HG03103 (cell line): ENCODE measurements around the gene TEX53.

Source experiments
- ATAC-seq: cut with Tn5 transposase; IDR thresholded peaks from one replicate; pipeline ENCODE4 v1.9.1; 2021; ENCODE audit warnings: low read depth; ENCODE audit not compliant: unreplicated experiment

The TEX53 gene

GRCh38 chr9:114680259-114681001, 22.8 kb upstream of the TEX53 start:
- ATAC-seq, result no peak

- no peak for ATAC-seq
These were observed 21.2 kb upstream of the TEX53 start for GRCh38 chr9:114678795-114679194.

GRCh38 chr9:114678130-114678529, 20.5 kb upstream of the TEX53 start:
- ATAC-seq, result no peak

- ATAC-seq, result no peak
These were observed 19.8 kb upstream of the TEX53 start for GRCh38 chr9:114677418-114677817.

GRCh38 chr9:114676901-114677300, 19.3 kb upstream of the TEX53 start:
- ATAC-seq, result no peak

GRCh38 chr9:114674798-114675540, 17.4 kb upstream of the TEX53 start:
- no peak for ATAC-seq

- no peak for ATAC-seq
These were observed 16.6 kb upstream of the TEX53 start for GRCh38 chr9:114674076-114674797.

GRCh38 chr9:114671605-114672004, 14.0 kb upstream of the TEX53 start:
- ATAC-seq, result no peak

GRCh38 chr9:114669961-114670360, 12.4 kb upstream of the TEX53 start:
- no peak for ATAC-seq

- no peak for ATAC-seq
These were observed 10.5 kb upstream of the TEX53 start for GRCh38 chr9:114668146-114668545.

- ATAC-seq, result no peak
These were observed 9.2 kb upstream of the TEX53 start for GRCh38 chr9:114666851-114667250.

- no peak for ATAC-seq
These were observed 8.8 kb upstream of the TEX53 start for GRCh38 chr9:114666401-114666800.

GRCh38 chr9:114664181-114664580, 6.6 kb upstream of the TEX53 start:
- no peak for ATAC-seq

- ATAC-seq, result no peak
These were observed 4.7 kb upstream of the TEX53 start for GRCh38 chr9:114662081-114662989.

- no peak for ATAC-seq
These were observed 1.3 kb downstream of the TEX53 start for GRCh38 chr9:114656301-114656700.

GRCh38 chr9:114655689-114656088, 1.9 kb downstream of the TEX53 start:
- no peak for ATAC-seq

- ATAC-seq, result no peak
These were observed 3.9 kb downstream of the TEX53 start for GRCh38 chr9:114653556-114654159.

- ATAC-seq, result no peak
These were observed 4.6 kb downstream of the TEX53 start for GRCh38 chr9:114652776-114653555.

GRCh38 chr9:114643896-114644295, 13.7 kb downstream of the TEX53 start:
- ATAC-seq, result no peak
